NCI-H460 (cell line): ENCODE data around the gene SUMO1. TPM values are rescaled to one million over a fixed set of nuclear protein-coding genes. Genes with fewer than 3 reads are reported as not detected.
"Not testable (repeated sequence)": the region's sequence is repeated elsewhere in the genome, so short reads cannot be mapped to it uniquely, and the experiment has no call there.

Experiments
- DNase-seq: peaks from one replicate; pipeline ENCODE4 v3.0.0-alpha.2; 2016; ENCODE audit warnings: low read depth; ENCODE audit errors: extremely low read depth
- polyA plus RNA-seq: library from polyadenylated mRNA; depleted of rRNA; stranded (reverse); fragments of >200 nt; gene quantifications from 2 replicates; pipeline ENCODE4 v1.2.3, GENCODE V29; 2014; cell fraction: nucleus; rRNA removed
- total RNA-seq: library from RNA; depleted of rRNA; stranded (reverse); fragments of >200 nt; shearing (Covaris generic); gene quantifications from 2 replicates; pipeline ENCODE4 v1.2.3, GENCODE V29; 2014; rRNA removed

The SUMO1 gene
- 154 and 168 TPM in 2 replicates for total RNA-seq
- polyA plus RNA-seq = 130 and 147 TPM in 2 replicates

DNA sequence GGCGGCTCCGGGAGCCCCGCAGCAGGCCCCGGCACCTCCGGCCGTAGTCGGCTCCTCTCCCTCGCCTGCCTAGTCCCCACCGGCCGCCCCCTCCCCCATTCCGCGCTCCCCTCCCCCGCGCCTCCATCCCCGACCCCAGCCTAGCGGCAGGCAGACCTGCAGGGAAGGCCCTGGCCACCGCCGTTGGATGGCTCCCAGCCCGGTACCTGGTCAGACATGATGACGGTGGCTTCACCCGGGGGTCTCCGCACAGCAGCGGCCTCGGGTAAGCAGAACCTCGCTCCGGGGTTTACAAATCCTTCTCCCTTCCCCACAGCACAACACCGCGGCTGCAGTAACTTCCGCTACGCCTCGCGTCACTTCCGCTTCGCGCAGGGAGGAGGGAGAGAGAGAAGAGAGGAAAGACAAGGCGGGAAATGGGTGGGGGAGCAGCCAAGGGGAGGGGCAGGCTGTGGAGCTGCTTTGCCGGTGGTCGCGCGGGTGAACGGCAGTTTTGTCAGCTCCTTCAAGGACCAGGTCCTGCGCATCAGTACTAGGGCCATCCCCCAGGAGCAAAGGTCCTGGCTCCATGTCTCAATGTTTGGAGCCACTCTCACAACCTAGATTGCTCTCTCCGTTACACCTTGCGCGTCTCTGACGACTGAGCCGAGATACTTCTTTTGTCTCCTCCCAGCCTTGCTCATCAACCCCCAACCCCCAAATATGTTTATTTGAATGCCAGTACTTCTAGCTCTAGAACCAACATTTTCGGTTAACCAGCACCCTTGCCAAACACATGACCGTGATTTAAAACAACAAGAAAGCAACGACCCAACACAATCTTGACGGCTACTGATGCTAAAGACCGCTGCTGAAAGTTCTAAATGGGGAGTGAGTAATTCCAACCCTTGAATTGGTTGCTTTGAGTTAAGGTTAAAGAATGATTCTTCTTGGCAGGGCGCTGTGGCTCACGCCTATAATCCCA lies at the start of gene SUMO1:
Gene SUMO1 (minus strand): TSS at position 364 of the 964 bp plus-strand sequence. CDS start 146 bp downstream, at position 218.
- peak; percentile 84 for DNase-seq

DNA sequence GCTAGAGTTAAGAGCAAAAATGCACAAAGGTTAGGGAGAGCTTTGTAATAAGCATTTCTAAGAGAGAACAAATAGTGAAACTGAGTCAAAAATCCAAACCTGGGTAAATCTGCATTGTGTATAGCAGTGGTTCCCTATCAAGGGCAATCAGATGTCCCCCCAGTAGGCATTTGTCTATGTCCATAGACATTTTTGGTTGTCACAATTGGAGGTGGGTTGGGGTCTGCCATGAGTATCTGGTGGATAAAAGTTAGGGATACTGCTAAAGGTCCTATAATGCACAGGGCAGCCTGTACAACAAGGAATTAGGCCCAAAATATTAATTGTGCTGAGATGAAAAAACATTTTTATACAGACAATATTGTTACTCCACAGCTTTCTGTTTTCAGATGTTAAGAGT lies 48.2 kb upstream of the SUMO1 start:
- DNase-seq = no peak

DNA sequence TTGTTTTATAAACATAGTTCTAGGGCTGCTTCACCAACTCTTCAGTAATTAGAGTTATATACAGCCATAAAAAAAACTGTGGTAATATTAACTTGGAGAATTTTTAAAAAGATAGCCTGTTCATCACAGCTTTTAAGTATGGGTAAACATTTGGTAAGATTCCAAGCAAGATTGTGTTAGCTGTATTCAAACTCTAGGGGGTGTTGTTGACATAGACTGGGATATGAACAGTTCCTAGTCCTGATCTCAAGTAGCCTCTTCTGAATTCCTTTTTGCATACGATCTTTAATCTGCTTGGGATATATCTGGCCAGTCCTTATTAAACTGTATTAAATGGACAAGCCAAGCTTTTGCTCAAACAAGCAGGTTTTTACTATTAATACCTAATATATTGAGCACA lies 40.5 kb upstream of the SUMO1 start:
- peak; percentile 47 for DNase-seq

DNA sequence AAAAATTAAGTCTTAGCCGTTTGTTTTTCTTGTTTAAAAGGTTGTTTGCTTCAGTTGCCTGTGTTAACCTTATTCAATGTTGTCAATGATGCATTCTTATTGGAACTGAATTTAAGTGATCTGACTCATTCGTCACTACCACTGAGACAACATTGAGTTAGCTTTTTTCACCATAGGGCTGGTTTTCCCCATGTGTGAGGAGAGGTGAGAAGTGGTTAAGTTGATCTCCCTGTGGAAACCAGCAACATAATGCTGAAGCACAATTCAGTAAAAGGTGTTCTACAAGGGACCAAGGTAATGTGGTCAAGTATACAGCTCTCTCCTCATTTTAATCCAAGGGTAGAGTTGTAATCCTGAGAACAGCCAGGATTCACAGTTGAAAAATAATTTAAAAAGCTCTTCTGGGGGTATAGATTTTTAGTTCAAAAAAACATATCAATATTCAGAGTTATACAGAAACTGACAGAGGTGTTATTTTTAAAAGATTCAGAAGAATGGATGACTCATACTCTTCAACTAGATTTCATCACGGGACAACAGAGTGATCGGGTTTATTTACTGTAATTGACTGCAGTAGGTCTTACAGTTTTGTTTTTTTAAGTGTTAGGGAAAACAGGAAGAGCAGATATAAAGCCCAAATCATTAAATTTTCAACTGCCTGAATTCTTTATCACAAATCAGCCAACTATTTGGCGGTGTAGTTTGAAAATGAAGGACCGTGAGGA lies 39.8 kb upstream of the SUMO1 start:
- DNase-seq = peak; percentile 33

DNA sequence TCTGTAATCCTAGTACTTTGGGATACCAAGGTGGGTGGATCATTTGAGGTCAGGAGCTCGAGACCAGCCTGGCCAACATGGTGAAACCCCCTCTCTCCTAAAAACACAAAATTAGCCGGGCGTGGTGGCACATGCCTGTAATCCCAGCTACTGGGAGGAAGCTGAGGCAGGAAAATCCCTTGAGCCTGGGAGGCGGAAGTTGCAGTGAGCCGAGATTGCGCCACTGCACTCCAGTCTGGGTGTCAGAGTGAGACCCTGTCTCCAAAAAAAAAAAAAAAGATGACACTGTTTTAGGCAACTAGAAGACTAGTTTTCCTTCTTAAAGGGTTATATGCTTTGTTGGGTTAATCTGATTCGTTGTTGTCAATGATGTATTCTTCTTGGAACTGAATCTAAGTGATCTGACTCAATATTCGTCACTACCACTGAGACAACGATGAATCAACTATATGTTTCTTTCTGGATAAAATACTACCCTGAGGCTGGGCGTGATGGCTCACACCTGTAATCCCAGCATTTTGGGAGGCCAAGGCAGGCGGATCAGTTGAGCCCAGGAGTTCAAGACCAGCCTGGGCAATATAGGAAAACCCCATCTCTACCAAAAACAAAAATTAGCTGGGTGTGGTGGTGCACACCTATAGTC lies 37.8 kb upstream of the SUMO1 start:
- DNase-seq = not testable (repeated sequence)

DNA sequence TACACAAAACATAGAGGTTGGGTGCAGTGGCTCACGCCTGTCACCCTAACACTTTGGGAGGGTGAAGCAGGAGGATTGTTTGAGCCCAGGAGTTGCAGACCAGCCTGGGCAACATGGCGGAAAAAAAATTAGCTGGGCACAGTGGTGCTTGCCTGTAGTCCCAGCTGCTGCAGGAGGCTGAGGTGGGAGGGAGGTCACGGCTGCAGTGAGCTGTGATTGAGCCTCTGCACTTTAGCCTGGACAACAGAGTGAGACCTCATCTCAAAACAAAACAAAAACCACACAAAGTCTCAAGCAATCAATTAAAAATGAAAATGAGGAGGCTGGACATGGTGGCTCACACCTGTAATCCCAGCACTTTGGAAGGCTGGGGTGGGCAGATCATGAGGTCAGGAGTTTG lies 32.1 kb upstream of the SUMO1 start:
- DNase-seq = no peak

DNA sequence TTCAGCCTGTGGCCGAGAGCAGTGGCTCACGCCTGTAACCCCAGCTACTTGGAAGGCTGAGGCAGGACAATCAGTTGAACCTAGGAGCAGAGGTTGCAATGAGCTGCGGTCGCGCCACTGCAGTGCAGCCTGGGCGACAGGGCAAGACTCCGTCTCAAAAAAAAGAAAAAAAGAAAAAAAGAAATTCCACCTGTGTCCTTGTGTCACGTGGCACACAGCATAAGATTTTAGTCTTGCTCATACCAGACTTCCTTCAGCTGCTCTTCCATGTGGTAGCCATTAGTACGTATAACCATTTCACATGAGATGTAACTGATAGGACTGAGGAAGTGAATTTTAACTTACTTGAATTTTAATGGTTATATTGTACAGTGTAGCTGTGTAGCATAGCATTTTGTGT lies 31.2 kb upstream of the SUMO1 start:
- DNase-seq = no peak

DNA sequence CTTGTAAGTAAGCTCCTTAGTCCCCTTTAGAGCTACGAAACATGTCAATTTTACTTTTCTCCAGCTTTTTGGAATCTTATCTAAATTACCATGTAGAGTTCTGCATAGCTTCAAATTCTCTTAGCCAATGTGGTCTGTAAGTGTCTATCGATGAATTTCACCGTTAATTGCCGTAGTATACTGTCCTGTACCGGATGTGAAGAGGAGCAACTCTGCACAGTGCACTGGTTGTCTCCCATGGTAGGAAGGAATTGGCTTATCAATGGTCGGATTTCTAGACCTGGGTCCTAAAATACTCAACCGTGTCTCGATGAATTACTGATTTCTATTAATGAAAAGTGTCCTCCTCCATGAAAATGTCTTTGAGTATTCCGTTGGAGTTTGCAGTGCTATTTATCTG lies 29.1 kb upstream of the SUMO1 start:
- no peak for DNase-seq

DNA sequence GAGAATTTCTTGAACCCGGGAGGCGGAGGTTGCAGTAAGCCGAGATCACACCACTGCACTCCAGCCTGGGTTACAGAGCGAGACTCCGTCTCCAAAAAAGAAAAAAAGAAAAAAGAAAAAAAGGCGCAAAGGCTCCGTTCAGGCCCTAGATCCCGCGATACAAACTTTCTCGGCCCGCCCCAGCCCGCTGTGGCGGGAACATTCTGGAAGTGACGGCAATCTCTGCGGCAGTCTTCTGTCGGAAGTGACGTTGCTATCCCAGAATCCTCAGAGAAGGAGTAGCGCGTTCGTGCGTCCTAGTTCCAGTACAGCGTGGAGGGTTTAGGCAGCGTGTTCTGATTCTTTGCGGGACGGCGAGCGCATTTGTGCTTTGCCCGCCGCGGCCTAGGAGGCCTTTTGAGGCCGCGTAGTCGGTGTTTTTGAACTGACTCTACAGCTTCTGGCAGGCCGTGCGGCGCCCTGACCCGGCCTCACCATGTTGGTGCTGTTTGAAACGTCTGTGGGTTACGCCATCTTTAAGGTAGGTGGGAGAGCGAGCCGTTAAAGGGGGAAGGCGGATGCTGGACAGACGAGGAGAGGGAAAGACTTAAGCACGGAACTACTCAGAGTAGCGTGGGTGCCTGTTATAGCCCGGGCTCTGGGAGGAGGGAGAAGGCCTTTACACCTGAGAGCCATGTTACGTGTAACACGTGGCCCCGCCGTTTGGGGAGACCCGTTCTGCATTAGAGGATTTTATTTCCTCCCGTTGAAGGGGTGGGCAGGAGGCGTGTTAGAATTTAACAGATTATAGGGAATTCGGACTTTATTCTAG lies 27.3 kb upstream of the SUMO1 start, which contains the start of gene NOP58:
Gene NOP58 (plus strand): TSS at position 297 of the 811 bp plus-strand sequence. CDS start 179 bp downstream, at position 476.
- DNase-seq = peak; percentile 94

DNA sequence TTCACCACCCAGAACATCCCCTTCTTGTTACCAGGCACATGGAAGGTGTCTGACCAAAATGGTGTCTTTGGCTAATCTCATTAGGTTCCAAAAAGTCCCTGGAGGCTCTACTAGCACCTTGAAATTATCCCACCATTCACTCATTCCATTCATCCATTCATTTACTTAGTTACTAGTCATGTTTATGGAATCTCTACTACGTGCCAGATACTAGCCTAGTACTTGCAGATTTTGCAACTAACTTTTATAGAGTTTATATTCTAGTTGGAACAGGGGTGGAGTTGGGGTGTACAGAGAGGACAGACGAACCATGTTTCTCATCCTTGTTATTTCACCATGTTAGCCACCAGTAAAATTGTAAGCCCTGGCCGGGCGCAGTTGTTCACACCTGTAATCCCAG lies 23.1 kb upstream of the SUMO1 start:
- no peak for DNase-seq

DNA sequence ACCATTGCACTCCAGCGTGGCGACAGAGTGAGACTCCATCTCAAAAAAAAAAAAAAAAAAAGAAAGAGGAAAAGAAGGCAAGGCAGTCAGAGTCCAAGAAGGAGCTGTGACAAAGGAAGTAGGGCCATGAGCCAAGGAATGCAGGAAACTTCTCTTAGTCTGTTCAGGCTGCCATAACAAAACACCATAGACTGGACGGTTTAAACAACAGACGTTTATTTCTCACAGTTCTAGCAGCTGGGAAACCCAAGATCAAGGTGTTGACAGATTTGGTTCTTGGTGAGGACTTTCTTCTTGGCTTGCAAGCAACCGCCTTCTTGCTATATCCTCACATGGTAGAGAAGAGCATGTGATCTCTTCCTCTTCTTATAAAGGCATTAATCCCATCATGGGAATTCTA lies 13.1 kb upstream of the SUMO1 start:
- no peak for DNase-seq

DNA sequence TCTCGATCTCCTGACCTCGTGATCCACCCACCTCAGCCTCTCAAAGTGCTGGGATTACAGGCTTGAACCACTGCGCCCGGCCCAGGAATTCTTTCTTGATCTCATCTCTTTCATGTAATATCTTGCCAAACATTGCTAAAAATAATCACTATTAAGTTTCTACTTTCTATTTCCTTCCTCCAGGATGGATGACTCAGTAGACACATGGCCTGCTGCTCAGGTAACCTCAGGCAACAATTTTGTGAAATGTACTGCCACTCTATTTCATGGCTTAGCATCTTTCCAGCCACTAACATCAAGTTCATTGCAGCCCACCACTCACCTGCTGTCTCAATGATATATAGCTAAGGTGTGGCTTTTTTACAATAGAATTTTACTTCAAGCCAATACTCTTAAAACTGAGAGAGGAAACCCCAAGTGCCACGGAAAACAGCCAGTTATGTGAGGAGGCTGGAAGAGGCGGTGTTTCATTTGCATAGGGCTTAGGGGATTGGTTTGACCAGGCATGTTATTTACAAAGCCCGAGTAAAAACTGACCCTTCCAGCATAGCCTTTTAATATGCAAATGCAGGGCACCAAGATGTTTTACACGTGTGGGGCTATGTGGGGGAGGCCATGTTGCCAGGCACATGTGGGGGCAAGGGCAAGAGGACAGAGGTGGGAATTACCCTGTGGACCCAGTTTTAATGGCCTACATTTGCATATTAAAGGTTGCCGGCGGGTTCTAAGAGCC lies 11.3 kb upstream of the SUMO1 start:
- no peak for DNase-seq

DNA sequence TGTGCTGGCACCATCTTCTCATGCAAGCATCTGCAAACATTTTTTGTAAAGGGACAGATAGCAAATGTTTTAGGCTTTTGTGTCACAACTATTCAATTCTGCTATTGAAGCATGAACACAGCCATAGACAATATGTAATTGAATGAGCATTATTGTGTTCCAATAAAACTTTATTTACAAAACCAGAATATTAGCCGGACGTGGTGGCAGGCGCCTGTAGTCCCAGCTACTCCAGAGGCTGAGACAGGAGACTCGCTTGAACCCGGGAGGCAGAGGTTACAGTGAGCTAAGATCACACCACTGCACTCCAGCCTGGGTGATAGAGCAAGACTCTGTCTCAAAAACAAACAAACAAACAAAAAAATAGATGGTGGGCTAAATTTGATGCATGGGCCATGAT lies 9.3 kb upstream of the SUMO1 start:
- DNase-seq = not testable (repeated sequence)

DNA sequence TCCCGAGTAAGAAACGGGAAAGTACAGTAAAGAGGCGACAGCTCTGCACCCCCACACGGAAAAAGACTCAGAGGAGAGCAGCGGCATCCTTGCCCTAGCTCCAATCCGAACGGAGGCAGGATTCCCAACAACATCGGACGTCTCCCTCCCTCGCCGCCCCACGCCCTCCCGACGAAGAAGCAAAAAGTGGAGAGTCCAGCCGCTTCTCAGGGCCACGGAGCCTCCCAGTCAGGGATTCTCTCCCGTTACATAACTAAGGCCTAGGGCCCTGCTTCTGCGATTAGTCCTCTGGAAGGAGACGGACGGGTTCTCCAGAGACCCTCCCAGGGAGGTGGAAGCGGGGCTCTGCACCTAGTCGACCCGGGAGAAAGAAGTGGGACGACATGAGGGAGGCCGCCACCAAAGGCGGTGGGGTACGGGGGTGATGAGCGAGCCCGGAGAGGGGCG lies 587 bp downstream of the SUMO1 start:
- DNase-seq = no peak

DNA sequence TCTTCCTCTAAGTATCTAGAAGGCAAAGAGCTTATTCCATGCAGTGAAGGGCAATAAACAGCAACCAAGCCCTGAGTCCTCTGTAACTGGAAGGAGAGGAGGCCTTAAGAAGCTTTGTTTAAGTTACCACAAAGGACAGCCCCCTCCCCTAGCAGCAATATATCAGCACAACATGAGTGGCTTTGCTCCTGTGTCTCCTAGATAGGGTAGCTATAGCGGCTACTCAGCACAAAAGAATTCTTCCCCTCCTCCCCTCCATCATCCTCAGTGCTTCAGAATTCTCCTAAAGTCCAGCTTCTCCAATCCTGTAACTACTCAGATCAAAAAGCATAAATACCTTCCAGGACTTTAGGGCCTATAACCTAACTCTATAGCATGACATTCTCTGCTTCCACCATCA lies 16.5 kb downstream of the SUMO1 start:
- DNase-seq = no peak

DNA sequence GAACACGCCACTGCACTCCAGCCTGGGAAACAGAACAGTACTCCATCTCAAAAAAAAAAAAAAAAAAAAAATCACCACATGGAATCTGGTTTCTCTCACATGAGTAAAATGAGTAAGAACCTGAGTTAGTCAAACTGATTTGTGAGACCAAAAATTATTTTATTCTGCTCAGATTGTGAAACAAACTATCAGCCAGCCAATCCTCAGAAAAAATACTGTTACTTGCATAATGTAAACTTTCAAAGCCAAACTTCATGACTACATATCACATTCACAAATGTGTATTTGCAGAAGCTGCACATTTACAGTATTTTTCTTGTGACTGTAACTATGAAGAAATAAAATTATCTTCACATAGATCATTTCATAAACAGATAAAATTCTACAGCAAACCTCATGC lies 23.2 kb downstream of the SUMO1 start:
- no peak for DNase-seq

DNA sequence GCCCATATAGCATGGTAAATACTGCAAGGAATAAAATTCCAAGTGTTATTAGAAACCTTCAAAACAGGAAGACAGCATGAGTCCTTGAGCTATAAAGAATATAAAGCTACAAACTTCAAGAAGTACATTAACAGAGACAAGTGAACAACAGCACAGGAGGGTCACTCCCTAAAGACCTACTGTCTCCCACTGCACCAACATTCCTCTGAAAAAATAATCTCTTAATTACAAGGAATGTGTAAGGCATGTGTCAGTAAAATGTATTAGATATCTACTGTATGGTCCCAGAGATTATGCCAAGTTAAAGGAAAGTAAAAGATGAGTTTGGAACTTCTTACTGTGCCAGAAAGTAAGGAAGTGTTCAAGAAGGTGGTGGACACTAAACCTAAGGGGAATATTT lies 29.9 kb downstream of the SUMO1 start:
- DNase-seq = no peak

DNA sequence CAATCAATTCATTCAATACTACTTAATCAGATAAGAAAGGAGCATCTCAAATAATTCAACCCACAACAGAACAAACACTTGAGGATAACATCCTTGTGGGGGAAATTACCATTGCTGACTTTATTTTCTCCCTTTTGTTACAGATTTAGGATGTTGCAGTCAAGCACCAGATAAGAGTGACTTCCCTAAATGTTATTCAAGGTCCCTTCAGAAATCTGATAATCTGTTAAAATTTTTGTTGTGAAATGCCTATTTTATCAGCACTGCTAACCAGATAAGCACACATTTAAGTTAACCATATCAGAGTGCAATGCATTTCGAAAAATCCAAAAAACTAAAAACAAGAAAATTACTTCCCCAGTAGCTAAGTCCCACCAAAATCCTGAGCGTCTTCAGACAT lies 33.5 kb downstream of the SUMO1 start:
- no peak for DNase-seq

DNA sequence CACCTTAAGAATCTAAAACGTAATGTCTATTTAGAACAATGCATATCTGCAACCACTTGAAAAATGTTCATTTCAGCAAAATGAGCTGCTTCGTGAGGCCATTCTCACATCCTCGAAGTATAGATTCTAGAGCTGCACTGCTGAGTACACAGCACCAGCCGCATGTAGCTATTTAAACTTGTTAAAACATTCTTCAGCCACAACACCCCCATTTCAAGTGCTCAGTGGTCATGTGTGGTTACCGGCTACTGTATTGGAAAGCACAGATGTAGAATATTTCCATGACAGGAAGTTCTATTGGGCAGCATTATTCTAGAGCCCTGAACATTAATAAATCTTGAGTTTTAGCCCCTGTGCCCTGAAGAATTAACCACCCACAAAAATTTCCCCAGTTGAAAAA lies 35.0 kb downstream of the SUMO1 start:
- no peak for DNase-seq
